GM12872 (cell line): ENCODE measurements around the gene MAP7D3.

Source experiments
- CTCF ChIP-seq: IDR thresholded peaks from 3 replicates; pipeline ENCODE4 v1.5.1; 2011; ENCODE audit warnings: low read depth, mild to moderate bottlenecking, low read length, moderate library complexity; ENCODE audit not compliant: insufficient read depth

Gene MAP7D3

DNA sequence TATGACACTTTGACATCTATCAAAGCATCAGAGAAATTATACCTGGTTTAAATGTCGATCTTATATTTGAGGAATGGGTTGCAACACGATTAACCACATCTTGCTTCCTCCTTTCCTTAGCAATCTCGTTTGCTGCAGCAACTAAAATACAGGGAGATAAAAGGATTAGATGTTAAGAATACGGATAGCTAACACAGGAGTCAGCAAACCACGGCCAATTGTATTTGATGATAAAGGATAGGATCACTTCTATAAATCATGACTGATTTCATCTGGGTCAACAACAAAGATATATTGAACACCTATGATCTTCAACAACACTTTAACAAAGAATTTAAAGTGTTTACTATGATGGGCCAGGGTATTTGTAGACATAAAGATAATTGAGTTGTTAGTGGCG, 5.0 kb downstream of the MAP7D3 start:
- TF ChIP-seq CTCF: no peak

- TF ChIP-seq CTCF: no peak
Measured at GRCh38 chrX:136237074-136237473, 14.1 kb downstream of the MAP7D3 start.

GRCh38 chrX:136228839-136229207, 22.4 kb downstream of the MAP7D3 start:
- no peak for TF ChIP-seq CTCF

DNA sequence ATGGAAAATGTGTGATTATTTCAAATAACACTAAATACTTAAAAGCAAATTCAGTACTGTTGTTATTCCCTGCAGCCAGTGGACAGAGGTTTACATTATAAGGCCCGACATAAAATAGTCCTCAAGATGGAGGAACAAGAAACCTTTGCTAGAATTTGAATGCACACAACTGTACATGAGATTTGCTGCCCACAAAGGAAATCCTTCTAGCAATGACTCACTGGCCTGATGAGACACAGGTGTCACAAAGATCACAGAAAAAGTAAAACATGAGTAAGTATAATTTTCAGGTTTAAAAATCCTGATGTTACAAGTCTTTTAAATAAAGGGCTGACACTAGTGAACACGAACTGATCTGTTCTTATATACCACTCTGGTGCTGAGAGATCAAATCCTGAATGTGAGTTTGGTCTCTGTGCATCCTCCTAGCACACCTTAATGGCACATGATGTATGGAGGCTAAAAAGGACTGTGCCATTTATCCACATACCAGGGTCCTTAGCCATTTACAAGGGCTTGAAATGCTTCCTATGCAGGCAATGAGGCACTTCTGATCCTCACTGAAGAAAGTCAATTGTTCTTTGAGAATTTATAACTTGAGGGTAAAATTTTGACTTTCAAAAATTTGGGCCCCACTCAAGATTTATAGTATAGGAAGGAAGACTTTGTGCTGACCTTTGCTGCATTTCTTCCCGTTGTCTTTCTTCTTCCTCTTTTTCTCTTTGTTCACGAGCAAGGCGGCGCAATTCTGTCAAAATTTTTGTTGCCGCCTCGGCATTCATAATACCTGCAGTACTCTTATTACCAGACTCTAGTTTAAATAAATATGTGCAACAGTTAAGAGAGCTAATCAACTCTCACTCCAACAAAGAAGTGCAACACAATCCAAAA, 23.0 kb downstream of the MAP7D3 start:
- TF ChIP-seq CTCF: no peak

GRCh38 chrX:136227074-136227473, 24.1 kb downstream of the MAP7D3 start:
- TF ChIP-seq CTCF: no peak

DNA sequence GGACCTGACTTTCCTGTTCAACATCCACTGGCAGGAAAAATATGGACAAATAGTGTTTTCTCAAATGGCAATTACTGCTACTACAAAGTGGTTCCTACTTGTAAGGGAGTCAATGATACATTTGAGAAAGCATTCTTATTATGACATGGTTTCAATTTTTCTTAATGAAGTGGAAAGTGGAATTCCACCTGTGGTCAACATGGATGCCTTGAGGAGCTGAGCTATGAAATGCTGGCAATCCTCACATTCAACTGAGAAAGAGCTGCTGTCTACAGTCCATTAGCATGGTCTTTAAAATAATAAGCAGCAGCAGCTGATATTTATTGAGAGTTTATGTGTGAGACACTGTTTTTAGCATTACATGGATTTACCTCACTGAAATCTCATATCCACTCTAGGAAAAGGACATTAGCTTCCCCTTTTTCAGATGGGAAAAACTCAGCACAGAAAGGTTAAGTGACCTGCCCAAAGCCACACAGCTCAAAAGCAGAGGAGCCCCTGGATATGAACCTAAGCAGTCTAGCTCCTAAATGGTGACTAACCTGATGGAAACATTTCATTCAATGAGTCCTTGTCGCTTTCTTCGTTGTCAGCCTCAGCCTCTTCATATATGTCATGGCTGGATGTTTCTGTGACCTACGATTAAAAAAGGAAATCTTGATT, 29.2 kb downstream of the MAP7D3 start:
- no peak for TF ChIP-seq CTCF

DNA sequence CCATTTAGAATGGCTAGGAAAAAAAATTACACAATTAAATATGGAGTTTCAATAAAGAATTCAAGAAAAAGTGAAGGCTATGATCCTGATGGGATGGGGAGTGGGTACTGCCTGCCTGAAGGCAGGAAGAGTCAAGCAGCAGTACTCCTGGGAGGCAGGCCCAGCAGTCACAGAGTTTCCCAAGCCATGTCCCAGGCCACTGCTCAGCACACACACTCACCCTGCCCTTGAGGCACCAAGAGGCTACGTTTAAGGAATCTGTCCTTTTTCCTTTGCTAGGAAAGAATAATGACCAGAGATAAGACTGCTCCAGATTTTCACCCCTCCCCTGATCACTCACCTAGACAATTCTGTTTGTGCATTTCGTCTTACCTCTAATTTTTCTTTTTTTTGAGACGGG, 30.2 kb downstream of the MAP7D3 start:
- no peak for TF ChIP-seq CTCF
